AG09309 (cell line): ENCODE data around the gene EPHA8.

ENCODE experiments used
- DNase-seq: peaks from one replicate; pipeline ENCODE4 v3.0.0-alpha.2; 2010; ENCODE audit warnings: low read depth
- H3K4me3 ChIP-seq: 2 replicates; pipeline ENCODE4 v1.5.1; 2011; ENCODE audit warnings: mild to moderate bottlenecking, low read depth, low read length, moderate library complexity; ENCODE audit not compliant: control insufficient read depth
- TF ChIP-seq, protein P1 (sequence below): IDR thresholded peaks from 2 replicates; pipeline ENCODE4 v1.5.1; 2011; ENCODE audit warnings: mild to moderate bottlenecking, low read depth, low read length, inconsistent platforms; ENCODE audit not compliant: insufficient read depth, control insufficient read depth; ENCODE audit errors: missing control alignments

EPHA8 gene

DNA sequence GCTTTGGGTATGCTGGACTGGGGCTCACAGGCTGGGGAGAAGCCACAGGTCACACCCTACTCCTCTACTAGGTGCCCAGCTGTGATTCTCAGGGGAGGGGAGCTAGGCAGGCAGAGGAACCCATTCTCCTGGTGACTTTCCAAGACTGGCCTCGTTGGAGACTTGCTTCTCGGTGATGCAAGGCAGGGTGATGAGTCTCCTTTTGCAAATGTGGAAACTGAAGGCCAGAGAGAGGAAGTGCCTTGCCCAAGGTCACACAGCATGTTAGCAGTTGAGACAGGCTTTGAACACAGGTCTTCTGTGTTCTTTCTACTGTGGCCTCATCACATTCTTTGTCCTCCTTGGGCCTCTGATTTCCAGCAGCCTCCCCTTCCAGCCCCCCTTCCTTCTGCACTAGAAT, 52.6 kb downstream of the EPHA8 start:
- no peak for DNase-seq
- no peak overlapping the region for H3K4me3 ChIP-seq
- TF ChIP-seq, protein P1, sequence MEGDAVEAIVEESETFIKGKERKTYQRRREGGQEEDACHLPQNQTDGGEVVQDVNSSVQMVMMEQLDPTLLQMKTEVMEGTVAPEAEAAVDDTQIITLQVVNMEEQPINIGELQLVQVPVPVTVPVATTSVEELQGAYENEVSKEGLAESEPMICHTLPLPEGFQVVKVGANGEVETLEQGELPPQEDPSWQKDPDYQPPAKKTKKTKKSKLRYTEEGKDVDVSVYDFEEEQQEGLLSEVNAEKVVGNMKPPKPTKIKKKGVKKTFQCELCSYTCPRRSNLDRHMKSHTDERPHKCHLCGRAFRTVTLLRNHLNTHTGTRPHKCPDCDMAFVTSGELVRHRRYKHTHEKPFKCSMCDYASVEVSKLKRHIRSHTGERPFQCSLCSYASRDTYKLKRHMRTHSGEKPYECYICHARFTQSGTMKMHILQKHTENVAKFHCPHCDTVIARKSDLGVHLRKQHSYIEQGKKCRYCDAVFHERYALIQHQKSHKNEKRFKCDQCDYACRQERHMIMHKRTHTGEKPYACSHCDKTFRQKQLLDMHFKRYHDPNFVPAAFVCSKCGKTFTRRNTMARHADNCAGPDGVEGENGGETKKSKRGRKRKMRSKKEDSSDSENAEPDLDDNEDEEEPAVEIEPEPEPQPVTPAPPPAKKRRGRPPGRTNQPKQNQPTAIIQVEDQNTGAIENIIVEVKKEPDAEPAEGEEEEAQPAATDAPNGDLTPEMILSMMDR: no peak

DNA sequence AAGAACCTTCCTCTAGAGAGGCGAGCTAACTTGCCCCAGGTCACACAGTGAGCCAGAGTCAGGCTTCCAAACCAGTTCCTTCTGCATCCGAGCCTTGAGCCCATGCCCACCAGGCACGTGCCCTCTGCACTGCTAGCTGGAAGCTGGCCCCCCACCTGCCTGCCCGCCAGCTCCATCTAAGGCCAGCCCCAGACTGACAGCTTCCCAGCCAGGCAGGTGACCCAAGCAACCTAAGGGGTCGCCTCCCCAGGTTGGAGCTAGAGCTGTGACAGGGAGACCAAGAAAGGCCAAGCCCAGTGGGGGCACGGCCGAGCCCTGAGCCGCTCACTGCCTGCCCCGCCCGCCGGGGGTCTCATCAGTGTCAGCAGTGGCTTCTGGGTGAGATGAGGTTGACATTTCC, 53.3 kb downstream of the EPHA8 start:
- TF ChIP-seq, protein P1: no peak
- no peak overlapping the region for H3K4me3 ChIP-seq
- DNase-seq: no peak

DNA sequence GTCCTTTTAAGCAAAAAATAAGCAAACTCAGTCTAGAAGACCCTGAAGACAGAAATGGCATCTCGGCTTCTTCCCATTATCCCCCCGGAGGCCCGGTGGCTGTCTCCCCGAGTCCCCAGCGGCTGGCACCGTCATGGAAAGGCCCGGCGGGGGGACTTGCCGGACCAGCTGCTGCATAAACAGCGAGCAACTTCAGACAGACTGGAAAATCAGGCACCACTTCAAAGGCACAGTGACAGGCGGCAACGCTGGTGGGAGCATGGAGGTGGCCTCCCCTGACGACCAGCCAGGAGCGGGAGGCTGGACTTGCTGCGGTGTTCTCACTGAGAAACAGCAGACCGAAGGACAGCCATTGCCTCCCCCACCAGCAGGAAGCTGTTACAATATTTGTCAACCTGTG, 54.8 kb downstream of the EPHA8 start:
- TF ChIP-seq, protein P1: no peak
- no peak for DNase-seq
- H3K4me3 ChIP-seq: no peak overlapping the region

DNA sequence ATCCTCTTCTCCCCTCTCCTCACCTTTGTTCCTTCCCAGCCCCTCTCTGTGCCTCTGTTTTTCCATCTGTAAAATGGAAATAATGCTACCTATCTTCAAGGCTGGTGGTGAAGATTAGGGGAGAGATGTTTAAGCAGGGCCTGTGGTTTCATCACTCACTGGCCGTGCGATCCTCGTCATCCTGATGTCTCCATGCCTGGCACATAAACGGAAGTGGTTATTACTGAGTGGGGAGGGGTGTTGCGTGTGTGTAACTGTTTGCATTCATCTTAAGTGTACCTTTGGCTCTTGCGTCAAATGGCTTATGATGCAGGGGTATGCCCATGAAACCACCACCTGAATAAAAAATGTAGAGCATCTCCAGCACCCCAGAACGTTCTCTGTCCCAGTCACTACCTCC, 56.0 kb downstream of the EPHA8 start:
- H3K4me3 ChIP-seq: no peak overlapping the region
- DNase-seq: no peak
- TF ChIP-seq, protein P1: no peak

DNA sequence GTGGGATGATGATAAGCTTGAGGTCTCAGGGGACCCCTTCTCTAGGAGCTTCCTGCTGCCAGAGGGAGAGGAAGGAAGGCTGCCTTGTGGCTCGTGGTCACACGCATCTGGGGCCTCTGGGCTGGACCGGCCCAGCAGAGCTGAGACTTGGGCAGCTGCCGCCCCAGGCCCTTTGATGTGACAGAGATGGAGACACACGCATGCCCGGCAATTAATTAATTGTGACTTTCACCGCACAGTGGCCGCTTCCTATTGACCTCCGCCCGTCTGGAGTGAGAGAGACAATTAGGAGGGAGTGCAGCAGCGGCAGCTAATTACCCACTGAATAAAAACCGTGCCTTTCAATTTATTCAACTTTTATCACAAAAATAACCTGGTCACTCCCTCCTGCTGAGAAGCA, 56.5 kb downstream of the EPHA8 start:
- TF ChIP-seq, protein P1: no peak
- DNase-seq: no peak
- H3K4me3 ChIP-seq: no peak overlapping the region

DNA sequence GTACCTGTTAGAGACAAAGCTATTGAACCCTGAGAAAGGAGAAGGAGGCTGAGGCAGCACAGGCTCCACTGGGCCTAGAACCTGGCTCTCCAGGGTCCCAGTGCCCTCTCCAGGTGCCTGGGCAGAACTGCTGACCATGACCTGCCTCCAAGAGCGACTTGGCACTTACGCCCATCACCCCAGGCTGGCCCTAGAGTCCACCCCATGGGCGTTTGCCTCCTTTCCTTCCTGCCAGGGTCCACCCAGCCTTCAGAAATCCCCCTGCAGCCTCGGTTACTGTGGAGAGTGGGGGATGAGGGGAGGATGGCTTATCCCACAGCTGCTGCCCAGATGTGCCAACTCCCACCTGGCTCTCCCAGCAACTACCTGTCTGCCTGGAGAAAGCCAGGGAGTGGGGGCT, 58.5 kb downstream of the EPHA8 start:
- TF ChIP-seq, protein P1: no peak

DNA sequence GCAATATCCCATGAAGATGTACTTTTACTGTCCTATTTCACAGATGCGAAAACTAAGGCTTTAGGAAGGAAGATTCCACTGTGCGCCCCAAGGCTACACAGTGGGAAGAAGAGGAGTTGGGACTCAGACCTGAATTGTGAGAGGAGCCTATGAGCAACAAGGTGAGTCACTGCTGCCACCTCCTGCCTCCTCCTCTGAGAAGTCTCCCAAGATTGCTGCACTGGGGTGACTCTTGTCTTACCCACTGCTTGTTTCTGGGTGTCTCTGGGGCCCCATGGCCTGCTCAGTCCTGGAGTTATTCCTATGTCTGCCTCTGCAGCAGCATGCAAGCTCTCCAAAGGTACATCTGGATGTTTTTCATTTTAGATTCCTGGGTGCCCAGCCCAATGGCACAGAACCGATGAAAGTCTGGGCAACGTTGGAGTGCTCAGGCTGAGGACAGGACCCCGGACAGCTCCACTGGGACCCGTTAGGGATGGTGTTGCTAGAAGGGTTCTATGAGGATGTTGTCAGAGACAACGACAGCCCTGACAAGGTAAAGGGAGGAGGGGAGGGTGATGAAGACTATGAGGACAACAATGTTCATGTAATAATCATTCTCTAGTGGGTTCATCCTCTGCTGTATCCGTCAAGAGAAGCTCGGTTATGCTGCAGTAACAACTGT, 62.1 kb downstream of the EPHA8 start:
- H3K4me3 ChIP-seq: no peak overlapping the region
- TF ChIP-seq, protein P1: no peak
- no peak for DNase-seq

More for the DNA sequence above, 58.5 kb downstream of the EPHA8 start:
- DNase-seq: no peak
- H3K4me3 ChIP-seq: no peak overlapping the region
